ENCODE results near the gene FBXO7.
A peak's percentile ranks its signal among the peaks of the same experiment; 100 is the strongest.

Gene FBXO7

GRCh38 chr22:32492111-32492510, 17.5 kb downstream of the FBXO7 start:
- DNase-seq = no peak

DNA sequence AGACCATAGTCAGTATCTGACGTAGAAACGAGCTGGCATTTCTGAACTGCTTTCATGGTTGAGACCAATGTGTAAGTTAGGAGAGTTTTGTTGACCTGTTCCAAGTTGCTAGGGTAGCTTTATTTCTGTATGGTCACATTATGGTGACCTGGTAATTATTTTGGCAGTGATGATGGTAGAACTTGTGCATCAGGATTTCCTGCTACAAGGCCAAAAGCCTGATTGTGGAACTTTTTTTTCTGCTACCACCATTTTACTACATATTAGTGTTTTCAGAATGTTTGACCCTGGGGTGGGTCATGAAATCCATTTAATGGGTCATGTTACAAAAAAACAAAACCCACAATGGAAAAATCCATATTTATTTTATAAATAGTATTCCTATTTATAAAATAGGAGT, 18.9 kb downstream of the FBXO7 start:
- DNase-seq = no peak

DNA sequence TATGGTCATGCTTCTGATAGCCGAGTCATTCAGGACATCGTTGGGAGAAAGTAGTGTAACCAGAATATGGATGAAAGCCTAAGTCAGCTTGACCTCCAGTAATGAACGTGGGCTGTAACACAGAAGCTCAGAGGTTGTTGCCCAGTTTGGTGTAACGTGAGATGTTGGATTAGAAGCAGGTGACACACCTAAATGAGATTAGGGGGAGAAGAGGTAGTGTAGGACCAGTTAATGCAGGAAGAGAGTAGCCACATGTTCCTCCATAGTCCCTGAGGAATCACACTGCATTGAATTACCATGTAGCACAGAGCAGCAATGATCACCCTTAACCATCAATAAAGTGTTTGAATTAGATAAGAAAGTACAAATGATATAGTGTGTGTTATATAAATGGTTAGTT, 20.4 kb downstream of the FBXO7 start:
- no peak for DNase-seq

DNA sequence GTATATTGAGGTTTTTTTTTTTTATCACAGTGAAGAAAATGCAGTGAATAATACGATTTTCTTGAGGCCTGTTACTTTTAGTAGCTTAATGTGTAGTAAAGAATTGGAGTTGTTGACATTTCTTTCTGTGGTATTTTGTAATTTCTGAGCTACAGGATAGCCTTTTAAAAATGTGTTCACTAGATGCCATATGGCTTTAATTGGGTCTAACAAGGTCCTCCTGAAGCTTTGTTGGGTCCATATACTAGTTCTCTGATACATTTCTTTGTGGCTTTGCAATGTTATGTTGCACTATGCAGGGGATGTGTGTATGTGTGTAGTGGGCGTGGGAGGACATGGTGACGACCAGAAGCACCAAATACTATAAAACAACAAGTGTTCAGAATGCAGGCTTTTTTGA, 25.1 kb downstream of the FBXO7 start:
- DNase-seq = no peak

DNA sequence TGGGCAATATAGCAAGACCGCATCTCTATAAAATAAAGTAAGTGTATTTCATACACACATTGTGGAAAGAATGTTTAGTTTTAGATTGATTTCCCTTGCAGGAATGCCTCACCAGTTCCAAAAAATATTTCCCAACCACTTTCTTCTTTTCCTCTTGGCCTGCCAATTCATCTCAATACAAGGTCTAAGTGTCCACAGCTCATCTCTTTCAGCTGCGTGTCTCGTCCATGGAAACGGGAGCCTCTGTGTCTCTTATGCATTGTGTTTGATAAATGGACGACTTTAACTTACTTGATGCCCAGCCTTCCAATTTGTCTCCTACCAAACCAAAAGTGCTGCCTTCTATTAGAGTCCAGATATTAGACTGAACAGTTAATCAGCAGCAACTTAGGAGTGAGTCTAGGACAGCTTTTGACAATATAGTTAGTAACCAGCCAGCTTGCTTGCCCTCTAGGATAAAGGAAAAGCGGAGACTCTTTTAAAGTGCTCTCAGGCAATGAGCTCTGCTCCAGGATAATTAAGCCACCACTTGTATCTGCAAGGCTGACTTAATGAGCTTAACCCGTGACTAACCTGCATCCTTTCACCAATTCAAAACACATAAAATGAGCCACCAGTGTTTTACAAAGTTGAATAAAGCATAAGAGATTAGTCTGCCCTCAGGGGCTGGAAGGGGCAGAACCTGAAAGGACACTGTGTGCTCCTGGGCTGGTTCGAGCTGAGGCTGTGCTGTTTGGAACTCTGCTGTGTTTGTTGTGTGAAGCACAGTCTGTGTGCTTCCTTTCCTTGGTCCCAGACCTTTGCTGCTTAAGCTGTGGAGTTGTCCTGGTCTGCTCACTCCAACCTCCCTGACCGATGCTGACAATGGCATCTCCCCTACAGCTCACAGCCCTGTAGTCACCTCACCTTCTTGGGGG, 27.5 kb downstream of the FBXO7 start:
- no peak for DNase-seq

DNA sequence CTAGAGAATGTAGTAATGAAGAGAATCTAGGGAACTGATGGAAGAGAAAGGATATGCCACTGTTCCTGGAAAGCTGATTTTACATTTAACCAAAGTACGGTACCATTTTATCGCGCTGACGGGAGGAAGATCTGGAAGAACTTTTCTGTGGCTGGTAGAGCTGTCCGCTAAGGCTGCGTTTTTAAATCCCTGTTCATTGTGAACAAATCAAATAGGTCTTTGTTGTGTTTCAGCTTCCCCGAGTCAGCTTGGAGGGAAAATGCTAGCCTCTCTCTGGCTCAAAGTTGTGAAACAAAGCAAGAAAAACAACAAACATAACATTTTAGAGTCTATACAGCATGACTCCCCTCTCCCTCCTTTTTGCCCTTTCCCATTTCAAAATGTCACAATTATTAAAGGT, 34.4 kb downstream of the FBXO7 start:
- no peak for DNase-seq

- DNase-seq = no peak
Measured at GRCh38 chr22:32511274-32511673, 36.7 kb downstream of the FBXO7 start.

- no peak for DNase-seq
Measured at GRCh38 chr22:32511776-32512175, 37.2 kb downstream of the FBXO7 start.

GRCh38 chr22:32512267-32512982, 37.8 kb downstream of the FBXO7 start:
- no peak for DNase-seq

DNA sequence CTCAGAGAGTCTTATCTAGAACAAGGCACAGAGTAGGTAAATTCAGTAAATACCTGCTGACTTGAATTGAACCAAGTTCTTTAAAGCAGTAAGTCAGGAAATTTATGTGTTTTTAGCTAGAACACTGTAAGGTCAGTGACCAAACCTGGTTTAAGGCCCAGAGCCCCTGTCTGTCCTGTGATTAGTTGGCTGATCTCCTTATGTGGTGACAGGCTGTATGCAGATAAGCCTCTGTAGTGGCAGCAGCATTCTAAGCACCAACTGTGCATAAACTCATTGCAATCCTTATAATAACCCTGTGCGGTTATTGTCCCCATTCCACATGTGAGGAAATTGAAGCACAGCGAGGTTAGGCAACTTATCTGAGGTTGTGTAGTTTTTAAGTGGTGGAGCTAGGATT, 40.5 kb downstream of the FBXO7 start:
- DNase-seq = no peak

DNA sequence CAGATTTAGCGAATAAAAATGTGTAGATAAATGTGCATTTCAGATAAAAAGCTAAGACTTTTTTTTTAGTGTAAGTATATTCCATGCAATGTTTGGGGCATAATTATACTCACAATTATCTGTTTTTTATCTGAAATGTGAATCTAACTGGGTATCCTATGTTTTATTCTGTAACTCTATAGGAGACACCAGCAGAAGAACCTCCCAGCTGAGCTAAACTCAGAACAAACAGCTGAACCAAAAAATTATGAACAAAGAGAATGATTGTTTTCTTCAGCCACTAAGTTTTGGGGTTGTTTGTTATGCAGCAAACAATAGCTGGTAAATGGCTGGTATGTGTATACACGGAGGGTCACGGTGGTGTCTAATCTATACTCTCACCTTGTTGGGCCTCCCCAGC, 42.9 kb downstream of the FBXO7 start:
- no peak for DNase-seq

DNA sequence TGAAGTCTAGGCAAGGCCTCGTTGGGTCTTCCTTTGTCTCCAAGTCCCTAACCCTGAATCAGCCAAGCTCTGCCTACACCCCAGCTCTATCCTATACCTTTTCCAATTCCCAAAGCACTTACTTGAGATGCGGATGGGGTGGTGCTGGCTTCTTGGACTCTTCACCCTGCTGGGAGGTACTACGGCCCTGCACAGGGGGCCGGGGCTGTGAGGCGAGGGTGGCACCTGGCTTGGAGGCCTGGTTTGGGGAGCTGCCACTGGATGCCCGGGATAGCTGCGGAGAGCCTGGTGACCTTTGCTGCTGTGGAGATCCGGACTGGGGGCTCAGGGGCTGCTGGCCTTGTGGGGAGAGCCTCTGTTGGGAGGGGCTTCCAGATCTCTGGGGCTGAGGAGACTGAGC, 43.3 kb downstream of the FBXO7 start:
- DNase-seq = no peak

GRCh38 chr22:32518381-32518780, 43.8 kb downstream of the FBXO7 start:
- no peak for DNase-seq

GRCh38 chr22:32518848-32519247, 44.2 kb downstream of the FBXO7 start:
- DNase-seq = no peak

DNA sequence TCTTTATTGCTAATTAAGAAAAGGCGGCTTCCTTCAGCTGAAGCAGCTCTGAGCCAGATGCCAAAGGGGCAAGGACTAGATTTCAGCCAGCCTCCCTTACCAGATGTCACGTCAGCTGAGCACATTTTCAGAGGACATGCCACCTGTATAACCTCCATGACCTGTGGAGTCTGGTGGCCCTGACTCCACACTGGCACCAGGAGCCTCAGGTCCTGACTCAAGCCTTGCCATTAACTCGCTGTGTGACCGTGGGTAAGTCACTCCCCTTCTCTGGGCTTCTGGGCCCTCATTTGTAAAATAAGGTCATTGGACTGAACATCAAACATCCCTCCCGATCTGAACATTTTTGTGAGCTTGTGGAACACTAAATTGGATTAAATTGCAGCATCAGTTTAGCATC, 46.0 kb downstream of the FBXO7 start:
- DNase-seq = no peak

DNA sequence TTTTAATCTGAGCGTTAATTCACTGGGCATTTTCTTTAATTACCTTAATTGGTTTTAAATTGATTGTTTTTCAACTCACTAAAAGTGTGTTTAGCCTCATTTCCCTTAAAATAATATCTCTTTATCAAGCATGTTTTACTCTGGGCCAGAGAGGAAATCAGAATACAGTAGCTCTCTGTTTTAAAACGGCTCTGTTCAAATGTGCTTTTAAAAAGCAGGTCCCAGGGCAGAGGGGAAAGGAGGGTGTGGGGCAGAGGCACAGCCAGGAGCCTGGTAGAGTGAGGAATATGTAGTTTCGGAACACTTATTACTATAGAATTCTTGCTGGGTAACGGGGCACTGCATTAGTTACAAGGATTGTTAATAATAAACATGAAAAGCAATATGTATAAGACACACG, 47.6 kb downstream of the FBXO7 start:
- no peak for DNase-seq

- no peak for DNase-seq
Measured at GRCh38 chr22:32527756-32528155, 53.1 kb downstream of the FBXO7 start.

- no peak for DNase-seq
Measured at GRCh38 chr22:32528316-32528715, 53.7 kb downstream of the FBXO7 start.

DNA sequence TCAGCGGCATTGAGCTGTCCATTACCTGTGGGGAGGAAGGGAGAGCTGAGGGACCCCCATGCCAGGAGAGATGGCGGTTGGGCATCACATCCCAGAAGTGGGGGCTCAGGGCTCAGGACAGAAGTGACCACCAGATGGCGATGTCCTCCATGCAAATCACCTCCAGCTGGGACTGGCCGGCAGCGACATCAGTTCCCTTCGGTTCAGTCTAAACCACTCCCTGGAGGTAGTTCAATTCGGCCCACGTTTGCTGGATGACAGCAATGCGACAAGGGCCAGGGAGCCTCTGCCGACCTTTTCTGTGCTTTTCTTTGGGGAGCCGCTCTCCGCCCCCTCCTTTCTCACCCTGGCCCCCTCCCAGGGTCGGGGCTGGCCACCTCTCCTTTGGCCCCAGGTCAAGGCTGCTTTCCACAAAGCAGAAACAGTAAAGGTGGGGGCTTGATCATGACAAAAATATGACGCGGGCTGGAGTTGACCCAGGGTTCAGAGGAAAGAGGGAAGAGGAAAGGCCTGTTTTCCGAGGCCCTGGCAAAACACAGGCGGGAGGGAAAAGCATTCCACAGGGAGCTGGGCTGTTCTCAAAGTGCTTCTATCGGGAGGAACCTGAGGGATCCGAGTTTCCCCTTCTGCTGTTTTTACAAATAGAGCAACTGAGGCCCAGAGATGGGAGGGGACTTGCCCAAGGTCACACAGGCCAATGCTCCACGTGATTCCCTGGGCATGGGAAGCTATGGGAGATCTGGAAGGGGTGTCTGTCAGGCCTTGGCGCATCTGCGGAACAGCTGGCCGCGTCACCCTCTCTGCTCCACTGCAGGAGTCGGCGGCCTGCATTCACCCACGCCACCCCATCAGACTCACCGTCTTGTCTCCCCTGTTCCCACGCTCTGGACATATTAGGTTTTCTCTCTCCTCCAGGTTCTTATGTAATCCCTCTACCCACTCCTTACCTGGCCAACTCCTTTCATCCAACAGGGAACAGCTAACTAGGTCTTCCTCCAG, 54.7 kb downstream of the FBXO7 start:
- peak; percentile 36 for DNase-seq

DNA sequence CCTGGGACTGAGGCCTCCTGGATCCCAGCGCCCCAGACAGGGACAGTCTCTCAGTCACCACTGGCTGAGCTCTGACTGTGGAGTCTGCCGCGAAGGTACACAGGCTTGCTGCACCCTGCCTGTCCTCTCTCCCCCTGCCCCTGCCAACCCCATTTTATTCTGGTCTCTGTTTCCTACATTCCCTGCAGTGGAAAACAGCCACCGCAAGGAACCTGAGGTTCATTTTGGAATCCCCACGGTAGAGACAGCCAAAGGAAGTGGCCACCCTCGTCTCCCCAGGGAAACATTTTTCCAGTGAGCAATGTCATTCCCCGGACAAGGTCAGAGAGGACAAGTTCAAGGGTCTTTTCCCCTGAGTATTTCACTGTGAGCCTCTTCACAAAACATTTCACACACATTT, 56.6 kb downstream of the FBXO7 start:
- no peak for DNase-seq

DNA sequence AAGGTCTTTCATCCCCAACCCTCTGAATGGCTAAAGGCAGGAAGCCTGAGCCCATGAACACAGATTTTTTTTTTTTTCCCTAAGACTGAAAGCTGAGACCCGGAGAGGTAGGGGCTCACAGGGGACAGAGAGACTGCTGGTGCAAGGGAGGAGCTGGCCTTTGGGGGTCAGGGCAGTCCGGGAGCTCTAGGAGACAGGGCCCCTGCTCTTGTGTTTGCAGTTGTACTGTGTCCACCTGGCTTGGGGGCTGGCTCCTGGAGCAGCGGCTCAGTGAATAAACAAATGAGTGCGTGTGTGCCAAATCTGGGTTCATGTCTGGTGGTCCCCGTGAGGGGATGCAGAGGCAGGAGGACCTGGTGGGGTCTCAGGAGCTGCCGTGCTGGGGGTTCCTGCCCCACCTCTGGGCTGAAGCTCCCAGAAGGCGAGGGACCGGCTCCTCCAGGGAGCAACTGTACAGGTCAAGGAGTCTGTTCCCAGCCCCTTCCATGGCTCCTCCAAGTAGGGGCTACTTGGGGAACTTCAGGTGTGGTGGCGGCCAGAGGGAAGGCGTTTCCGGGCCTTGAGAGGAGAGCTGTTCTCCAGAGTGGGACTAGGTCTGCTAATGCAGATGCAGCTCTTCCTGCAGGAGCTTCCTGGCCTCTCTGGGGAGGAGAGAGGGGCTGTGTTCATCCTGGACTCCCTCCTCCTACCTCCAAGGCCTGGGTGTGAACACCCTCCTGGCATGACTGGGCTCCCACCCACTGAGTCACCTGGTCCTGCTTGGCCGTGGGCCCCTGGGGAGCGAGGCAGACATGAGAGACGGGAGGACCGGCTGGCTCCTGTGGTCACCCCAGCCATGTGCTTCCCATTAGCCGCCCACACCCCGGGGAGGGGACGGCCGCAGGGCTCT, 57.6 kb downstream of the FBXO7 start:
- DNase-seq = no peak

DNA sequence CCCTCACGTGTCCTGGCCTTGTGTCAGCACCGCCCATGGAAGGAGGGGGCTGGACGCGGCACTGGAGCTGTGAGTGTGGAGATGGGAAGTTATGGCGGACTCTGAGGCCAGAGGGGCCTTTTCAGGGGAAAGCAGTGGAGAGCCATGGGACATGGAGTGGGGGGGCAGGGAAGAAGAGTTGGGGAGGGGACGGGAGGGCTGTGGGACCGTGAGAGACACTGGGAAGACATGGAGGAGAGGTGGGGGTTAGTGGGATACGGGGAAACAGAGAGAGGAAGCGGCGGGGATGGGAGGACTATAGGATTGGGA, 58.2 kb downstream of the FBXO7 start:
- DNase-seq = no peak

Data from activated CD4-positive, alpha-beta T cell treated with anti-CD3 and anti-CD28 coated beads for 1 hour (primary cell).